ENCODE measurements around the gene LARGE1.

GRCh38 chr22:33842421-33843094 lies 77.7 kb downstream of the LARGE1 start:
- TF ChIP-seq CTCF (IDR thresholded peaks at IDR 0.05) (no peak), EP300 (IDR thresholded peaks at IDR 0.05) (no peak), POLR2A (IDR thresholded peaks at IDR 0.05) (no peak)

Measured in tibial nerve (tissue), 4 donors.